Measurements from ENCODE around the gene NDRG3. TPM values are rescaled to one million over a fixed set of nuclear protein-coding genes. Genes with fewer than 3 reads are reported as not detected.
A peak's percentile ranks its signal among the peaks of the same experiment; 100 is the strongest.

Gene NDRG3
- total and polyA plus RNA-seq, 10 of the 15 experiments (the other 5 are each of a cell fraction or from before 2014, with no cell fraction given) = 11.2 to 29.7 (median 14.9) TPM

- TF ChIP-seq ZNF687 (IDR thresholded peaks at IDR 0.05) (peak; percentile 95), BRCA1 (IDR thresholded peaks at IDR 0.05; ENCODE audit: low read depth, low read length) (no peak), GABPA (IDR thresholded peaks at IDR 0.05; ENCODE audit: low read depth) (peak; percentile 41; the same call in 1 of the 2 replicates), GATAD2B (conservative IDR thresholded peaks at IDR 0.05; ENCODE audit: low read depth) (no peak; the same call in none of the 2 replicates), BACH1 (IDR thresholded peaks at IDR 0.05; ENCODE audit: borderline replicate concordance) (no peak; the same call in 1 of the 2 replicates), BCLAF1 (IDR thresholded peaks at IDR 0.05) (no peak), MTA3 (IDR thresholded peaks at IDR 0.05; ENCODE audit: borderline replicate concordance, low read length) (peak; percentile 89; the same call in 1 of the 2 replicates), SMC3 (IDR thresholded peaks at IDR 0.05; ENCODE audit: borderline replicate concordance, low read length) (no peak), TCF7 (IDR thresholded peaks at IDR 0.05; ENCODE audit: borderline replicate concordance) (no peak), ZNF217 (IDR thresholded peaks at IDR 0.05) (peak; percentile 27; the same call in 1 of the 2 replicates), ZBED1 (IDR thresholded peaks at IDR 0.05; ENCODE audit: borderline replicate concordance) (no peak), PAX5 (IDR thresholded peaks at IDR 0.05; ENCODE audit: borderline replicate concordance, low read depth, low read length) (peak; percentile 71; the same call in 1 of the 2 replicates), TCF3 (IDR thresholded peaks at IDR 0.05; ENCODE audit: borderline replicate concordance, insufficient read depth, low read depth, low read length) (no peak), NR2C1 (IDR thresholded peaks at IDR 0.05) (no peak), JUND (IDR thresholded peaks at IDR 0.05; ENCODE audit: low read depth, low read length) (no peak), ZNF207 (IDR thresholded peaks at IDR 0.05; ENCODE audit: borderline replicate concordance) (no peak), SREBF1 (IDR thresholded peaks at IDR 0.05; ENCODE audit: low read length) (no peak), NFYB (IDR thresholded peaks at IDR 0.05; ENCODE audit: insufficient read depth, low read depth, low read length) (peak; percentile 23; the same call in 1 of the 2 replicates), ETV6 (conservative IDR thresholded peaks at IDR 0.05 in 1 of 2, IDR thresholded peaks at IDR 0.05 in 1 of 2; ENCODE audit: borderline replicate concordance in 1 of 2, low read depth in 1 of 2) (peak in 1 of 2 experiments; percentile 56; a peak in 2 of 4 replicates), MEF2A (IDR thresholded peaks at IDR 0.05; ENCODE audit: insufficient read depth, low read depth, low read length) (no peak), ASH2L (IDR thresholded peaks at IDR 0.05; ENCODE audit: borderline replicate concordance, low read depth) (no peak), POLR2AphosphoS5 (IDR thresholded peaks at IDR 0.05; ENCODE audit: low read length) (no peak; the same call in 1 of the 2 replicates), SIN3A (IDR thresholded peaks at IDR 0.05; ENCODE audit: low read depth, low read length) (no peak), BMI1 (IDR thresholded peaks at IDR 0.05; ENCODE audit: borderline replicate concordance) (no peak), RUNX3 (IDR thresholded peaks at IDR 0.05; ENCODE audit: low read length) (0 out of 2 replicates have a peak, but pooled peaks have one; percentile 11), BCL11A (IDR thresholded peaks at IDR 0.05; ENCODE audit: low read depth, low read length) (peak; percentile 7; the same call in 1 of the 2 replicates)
Measured at GRCh38 chr20:36604952-36605398, 140.9 kb downstream of the NDRG3 start (continued).
